A549 (cell line): ENCODE measurements around the gene KLK4.

Experiments
- BHLHE40 ChIP-seq: IDR thresholded peaks from 2 replicates; pipeline ENCODE4 v1.6.1; 2012; ENCODE audit warnings: low read depth, low read length, inconsistent platforms
- EP300 ChIP-seq, 2 experiments: fragments of >200 bp; sonication (Bioruptor Twin); formaldehyde crosslinking; IDR thresholded peaks; 2 replicates in 1 of 2; 3 replicates in 1 of 2; pipeline ENCODE4 v1.6.1; 2016 to 2017
- ESRRA ChIP-seq: fragments of 150-350 bp; IDR thresholded peaks from 2 replicates; pipeline ENCODE4 v1.6.1; 2014; ENCODE audit warnings: mild to moderate bottlenecking, low read length, borderline replicate concordance
- GATA3 ChIP-seq: IDR thresholded peaks from 2 replicates; pipeline ENCODE4 v1.6.1; 2012; ENCODE audit warnings: borderline replicate concordance
- JUN ChIP-seq, 2 experiments: fragments of >200 bp; sonication (Bioruptor Twin); formaldehyde crosslinking; IDR thresholded peaks; 2 replicates in 1 of 2; 3 replicates in 1 of 2; pipeline ENCODE4 v1.6.1; 2016 to 2017
- NFE2L2 ChIP-seq: fragments of 150-350 bp; conservative IDR thresholded peaks from 2 replicates; pipeline ENCODE4 v1.6.1; 2014; ENCODE audit warnings: low read length
- PHF8 ChIP-seq: fragments of 200-600 bp; sonication (generic); IDR thresholded peaks from 2 replicates; pipeline ENCODE4 v1.6.1; 2016; ENCODE audit warnings: low read depth, mild to moderate bottlenecking, antibody characterized with exemption, moderate library complexity, borderline replicate concordance
- POLR2A ChIP-seq: IDR thresholded peaks from 2 replicates; pipeline ENCODE4 v1.6.1; 2012; ENCODE audit warnings: mild to moderate bottlenecking, low read length
- POLR2AphosphoS2 ChIP-seq: conservative IDR thresholded peaks from 2 replicates; pipeline ENCODE4 v1.6.1; 2012; ENCODE audit warnings: low read length, improper control_type of control experiment, inconsistent platforms
- TF ChIP-seq, protein P1 (sequence below): fragments of >200 bp; sonication (Bioruptor Twin); formaldehyde crosslinking; IDR thresholded peaks from 3 replicates; pipeline ENCODE4 v1.5.1; 2016
- TF ChIP-seq, protein P2 (sequence below): fragments of 150-350 bp; IDR thresholded peaks from 2 replicates; pipeline ENCODE4 v1.6.1; 2014; ENCODE audit warnings: low read depth, mild to moderate bottlenecking, low read length
- TF ChIP-seq, protein P3 (sequence below): fragments of 200-600 bp; sonication (generic); IDR thresholded peaks from 2 replicates; pipeline ENCODE4 v1.6.1; 2016; ENCODE audit warnings: antibody characterized with exemption, mild to moderate bottlenecking, moderate library complexity

DNA sequence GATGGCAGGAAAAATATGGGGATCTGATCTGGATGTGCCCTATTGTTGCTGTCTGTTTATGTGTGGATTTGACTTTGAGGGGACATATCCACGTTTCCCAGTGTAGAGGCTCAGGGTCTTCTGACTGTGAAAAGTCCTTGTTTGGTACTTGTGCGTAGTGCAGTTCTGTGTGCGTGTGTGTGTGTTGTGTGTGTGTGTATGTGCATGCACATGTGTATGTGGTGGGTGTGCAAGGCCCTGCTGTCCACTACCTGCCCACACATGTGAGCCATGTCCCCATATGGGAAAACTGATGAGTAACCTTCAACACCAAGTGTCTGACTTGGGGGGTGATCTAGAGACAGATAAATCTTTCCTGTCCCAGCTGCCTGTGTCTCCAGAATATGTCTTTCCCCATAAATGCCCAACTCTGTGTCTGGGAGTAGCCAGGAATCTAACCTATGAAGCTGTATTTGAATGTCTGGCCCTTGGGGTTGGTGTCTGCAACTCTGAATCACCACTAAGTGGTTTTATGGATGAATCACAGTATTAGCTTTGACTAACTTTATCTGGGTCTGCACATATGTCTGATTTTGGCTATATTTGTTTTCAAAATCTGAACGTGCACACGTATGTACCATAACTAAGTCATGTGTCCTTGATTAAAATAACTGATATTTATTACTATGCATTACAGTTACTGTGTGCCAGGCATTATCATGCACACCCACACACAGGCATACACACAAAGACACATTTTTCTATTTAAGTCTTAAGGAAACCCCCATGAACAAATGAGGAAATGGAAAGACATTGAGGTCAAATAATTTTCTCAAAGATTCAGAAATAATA is 20.6 kb downstream of the KLK4 start:
- TF ChIP-seq, protein P1, sequence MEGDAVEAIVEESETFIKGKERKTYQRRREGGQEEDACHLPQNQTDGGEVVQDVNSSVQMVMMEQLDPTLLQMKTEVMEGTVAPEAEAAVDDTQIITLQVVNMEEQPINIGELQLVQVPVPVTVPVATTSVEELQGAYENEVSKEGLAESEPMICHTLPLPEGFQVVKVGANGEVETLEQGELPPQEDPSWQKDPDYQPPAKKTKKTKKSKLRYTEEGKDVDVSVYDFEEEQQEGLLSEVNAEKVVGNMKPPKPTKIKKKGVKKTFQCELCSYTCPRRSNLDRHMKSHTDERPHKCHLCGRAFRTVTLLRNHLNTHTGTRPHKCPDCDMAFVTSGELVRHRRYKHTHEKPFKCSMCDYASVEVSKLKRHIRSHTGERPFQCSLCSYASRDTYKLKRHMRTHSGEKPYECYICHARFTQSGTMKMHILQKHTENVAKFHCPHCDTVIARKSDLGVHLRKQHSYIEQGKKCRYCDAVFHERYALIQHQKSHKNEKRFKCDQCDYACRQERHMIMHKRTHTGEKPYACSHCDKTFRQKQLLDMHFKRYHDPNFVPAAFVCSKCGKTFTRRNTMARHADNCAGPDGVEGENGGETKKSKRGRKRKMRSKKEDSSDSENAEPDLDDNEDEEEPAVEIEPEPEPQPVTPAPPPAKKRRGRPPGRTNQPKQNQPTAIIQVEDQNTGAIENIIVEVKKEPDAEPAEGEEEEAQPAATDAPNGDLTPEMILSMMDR, result no peak
- TF ChIP-seq NFE2L2, result no peak
- TF ChIP-seq EP300 (IDR thresholded peaks at IDR 0.05), result no peak
- no peak for TF ChIP-seq GATA3
- TF ChIP-seq POLR2A, result no peak
- TF ChIP-seq BHLHE40, result no peak
- TF ChIP-seq, protein P2, sequence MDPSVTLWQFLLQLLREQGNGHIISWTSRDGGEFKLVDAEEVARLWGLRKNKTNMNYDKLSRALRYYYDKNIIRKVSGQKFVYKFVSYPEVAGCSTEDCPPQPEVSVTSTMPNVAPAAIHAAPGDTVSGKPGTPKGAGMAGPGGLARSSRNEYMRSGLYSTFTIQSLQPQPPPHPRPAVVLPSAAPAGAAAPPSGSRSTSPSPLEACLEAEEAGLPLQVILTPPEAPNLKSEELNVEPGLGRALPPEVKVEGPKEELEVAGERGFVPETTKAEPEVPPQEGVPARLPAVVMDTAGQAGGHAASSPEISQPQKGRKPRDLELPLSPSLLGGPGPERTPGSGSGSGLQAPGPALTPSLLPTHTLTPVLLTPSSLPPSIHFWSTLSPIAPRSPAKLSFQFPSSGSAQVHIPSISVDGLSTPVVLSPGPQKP, result no peak
- TF ChIP-seq JUN (IDR thresholded peaks at IDR 0.05), result no peak
- TF ChIP-seq PHF8, result no peak
- TF ChIP-seq, protein P3, sequence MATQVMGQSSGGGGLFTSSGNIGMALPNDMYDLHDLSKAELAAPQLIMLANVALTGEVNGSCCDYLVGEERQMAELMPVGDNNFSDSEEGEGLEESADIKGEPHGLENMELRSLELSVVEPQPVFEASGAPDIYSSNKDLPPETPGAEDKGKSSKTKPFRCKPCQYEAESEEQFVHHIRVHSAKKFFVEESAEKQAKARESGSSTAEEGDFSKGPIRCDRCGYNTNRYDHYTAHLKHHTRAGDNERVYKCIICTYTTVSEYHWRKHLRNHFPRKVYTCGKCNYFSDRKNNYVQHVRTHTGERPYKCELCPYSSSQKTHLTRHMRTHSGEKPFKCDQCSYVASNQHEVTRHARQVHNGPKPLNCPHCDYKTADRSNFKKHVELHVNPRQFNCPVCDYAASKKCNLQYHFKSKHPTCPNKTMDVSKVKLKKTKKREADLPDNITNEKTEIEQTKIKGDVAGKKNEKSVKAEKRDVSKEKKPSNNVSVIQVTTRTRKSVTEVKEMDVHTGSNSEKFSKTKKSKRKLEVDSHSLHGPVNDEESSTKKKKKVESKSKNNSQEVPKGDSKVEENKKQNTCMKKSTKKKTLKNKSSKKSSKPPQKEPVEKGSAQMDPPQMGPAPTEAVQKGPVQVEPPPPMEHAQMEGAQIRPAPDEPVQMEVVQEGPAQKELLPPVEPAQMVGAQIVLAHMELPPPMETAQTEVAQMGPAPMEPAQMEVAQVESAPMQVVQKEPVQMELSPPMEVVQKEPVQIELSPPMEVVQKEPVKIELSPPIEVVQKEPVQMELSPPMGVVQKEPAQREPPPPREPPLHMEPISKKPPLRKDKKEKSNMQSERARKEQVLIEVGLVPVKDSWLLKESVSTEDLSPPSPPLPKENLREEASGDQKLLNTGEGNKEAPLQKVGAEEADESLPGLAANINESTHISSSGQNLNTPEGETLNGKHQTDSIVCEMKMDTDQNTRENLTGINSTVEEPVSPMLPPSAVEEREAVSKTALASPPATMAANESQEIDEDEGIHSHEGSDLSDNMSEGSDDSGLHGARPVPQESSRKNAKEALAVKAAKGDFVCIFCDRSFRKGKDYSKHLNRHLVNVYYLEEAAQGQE, result no peak
- TF ChIP-seq ESRRA, result no peak
- TF ChIP-seq POLR2AphosphoS2, result no peak
